ENCODE results near the gene SMO. TPM values are rescaled to one million over a fixed set of nuclear protein-coding genes. Genes with fewer than 3 reads are reported as not detected.

Gene SMO
- 3.1 and 3.4 TPM in 2 replicates for total RNA-seq

DNA sequence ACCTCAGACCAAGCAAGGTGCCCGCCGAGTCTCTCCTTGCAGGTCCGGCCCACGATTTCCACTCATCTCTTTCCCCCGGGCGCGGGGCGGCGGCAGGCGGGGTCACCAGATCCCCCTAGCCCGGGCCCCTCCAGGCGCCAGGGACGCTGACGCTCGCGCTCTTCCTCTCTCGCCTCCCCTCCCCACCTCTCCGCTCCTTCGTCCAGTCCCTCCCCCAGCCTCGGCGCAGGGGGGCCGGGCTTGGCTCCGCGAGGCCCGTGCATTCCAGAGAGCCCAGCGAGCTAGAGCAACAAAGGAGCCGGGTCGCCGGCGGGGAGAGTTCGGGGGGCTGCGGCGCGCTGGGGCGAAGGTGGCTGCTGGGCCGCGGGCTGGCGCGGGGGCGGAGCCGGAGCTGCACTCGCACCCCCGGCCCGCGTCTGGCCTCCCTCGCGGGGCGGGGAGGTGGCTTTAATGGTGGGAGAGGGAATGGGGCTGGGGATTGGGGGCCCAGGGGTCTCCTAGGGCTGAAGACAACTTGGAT lies at the start of gene SMO:
Gene SMO, plus strand, starts transcription at position 262 of the 520 bp plus-strand sequence. CDS start 519 bp downstream, outside the sequence.
- DNase-seq (ENCODE audit: low read depth in 2 of 2), result peak in 1 of 2 donors; percentile 26

DNA sequence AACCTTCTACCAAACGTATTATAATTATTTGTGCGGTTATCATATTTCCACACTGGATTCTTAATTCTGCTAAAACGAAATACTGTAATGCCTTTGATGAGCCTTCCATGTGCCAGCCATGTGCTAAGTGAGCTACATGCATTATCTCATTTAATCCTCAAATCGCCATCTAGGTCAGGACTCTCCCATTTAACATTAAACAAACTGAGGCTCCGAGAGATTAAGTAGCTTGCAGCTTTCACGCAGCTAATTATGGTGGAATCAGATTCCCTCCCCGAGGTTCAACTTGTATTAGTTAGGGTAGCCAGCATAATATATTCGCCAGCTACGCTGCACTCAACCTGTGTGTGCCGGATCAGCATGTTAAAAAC lies 44.7 kb upstream of the SMO start:
- DNase-seq (ENCODE audit: low read depth in 2 of 2), result no peak

DNA sequence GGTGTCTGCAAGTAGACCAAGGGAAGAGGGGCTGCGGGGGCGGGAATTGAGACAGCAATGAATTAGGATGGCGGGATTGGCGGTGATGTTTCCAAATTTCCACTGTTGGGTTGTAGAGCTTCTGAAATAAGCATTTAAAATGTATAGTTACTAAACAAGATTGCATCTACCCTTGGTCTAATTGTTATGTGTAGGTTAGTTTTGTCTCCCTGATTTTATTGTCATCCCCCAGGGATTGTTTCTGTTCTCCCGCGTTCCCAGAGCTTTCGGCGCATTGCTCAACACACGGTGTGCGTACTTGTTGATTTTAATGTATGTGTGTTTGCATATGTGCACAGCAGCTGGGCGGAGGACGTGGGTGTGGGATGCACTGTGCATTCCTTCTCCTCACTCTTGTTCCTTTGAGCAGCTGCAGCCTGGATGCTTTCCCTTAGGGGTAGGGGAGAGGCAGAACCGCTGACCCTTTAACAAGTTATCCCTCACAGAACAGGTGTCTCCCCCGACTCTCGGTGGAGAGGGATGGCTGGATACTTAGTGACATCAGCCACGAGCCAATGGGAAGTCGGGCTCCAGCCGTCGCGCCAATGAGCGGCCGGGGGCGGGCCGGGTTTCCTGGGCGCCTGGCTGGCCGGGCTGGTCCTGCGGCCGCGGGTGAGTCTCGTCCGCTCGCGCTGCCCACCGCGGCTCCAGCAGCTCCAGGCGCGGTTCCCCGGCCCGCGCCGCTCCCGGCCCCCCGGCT lies 44.2 kb upstream of the SMO start, which contains the start of gene TSPAN33:
Gene TSPAN33, plus strand, starts transcription at position 613 of the 739 bp plus-strand sequence. CDS start 274 bp downstream, outside the sequence.
- DNase-seq (ENCODE audit: low read depth in 2 of 2), result peak; percentile 11 to 48

DNA sequence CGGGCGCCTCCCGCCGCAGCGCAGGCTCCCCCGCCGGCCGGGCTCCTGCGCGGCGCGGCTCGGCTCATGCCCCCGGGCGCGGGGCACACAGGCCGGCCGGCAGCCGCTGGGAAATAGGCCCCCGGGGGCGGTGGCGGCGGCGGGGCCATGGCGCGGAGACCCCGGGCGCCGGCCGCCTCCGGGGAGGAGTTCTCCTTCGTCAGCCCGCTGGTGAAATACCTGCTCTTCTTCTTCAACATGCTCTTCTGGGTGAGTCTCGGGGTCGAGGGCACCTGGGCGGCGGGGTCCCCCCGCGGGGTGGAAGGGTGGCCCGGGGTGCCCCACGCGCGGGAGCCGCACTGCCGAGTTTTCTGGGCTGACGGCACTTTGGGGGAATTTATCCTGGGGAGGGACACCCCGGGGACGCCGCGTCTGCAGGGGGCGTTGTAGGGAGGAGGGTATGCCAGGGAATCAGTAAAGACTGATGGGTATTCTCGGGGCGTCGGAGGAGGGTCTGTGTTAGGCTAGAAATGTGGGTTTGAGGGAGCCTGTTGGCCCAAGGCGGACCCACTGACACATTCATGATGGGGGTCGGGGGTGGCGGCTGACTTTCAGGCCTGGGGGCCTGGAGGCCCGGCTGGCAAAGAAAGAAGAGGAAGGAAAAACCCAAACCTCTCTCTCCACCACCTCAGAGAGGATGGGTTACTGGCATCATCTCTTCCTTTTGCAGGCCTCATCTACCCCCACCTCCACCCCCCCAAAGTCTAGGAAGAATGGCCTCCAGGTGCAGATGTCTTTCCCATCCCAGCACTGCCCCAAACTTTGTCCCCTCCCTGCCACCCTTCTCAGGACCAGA lies 43.4 kb upstream of the SMO start:
- DNase-seq (ENCODE audit: low read depth in 2 of 2), result no peak

DNA sequence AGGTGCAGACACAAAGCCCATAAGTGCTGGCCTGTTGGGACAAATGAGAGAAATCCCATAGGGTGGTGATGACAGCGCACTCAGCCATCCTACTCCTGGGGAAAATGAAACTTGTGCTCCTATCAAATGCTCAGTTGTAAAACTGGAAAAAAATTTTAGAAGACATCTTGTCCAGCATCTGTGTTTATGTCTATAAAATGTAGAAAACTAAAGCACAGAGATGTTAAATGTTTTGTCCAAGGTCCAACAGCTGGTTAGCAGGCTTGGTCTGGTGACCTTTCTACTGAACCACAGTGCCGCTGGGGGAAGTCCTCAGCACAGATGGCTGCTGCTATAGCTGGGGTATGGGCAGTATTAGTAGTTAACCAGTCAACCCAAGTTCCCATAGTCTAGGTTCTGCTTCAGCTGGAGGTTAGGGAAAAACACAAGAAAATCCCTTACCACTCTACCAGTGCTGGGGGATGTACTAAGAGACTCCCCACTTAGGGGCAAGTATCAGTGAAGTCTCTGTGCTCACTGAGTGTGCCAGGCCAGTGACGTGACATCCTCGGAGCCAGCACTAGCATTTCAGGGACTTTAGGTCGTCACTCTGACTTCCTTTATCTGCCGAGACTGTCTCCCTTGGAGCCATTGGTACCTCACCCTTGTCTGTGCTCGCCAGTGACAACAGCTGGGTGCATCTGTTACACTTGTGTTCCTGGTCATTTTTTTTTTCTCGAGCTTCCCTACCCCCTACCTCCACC lies 42.0 kb upstream of the SMO start:
- DNase-seq (ENCODE audit: low read depth in 2 of 2), result no peak

DNA sequence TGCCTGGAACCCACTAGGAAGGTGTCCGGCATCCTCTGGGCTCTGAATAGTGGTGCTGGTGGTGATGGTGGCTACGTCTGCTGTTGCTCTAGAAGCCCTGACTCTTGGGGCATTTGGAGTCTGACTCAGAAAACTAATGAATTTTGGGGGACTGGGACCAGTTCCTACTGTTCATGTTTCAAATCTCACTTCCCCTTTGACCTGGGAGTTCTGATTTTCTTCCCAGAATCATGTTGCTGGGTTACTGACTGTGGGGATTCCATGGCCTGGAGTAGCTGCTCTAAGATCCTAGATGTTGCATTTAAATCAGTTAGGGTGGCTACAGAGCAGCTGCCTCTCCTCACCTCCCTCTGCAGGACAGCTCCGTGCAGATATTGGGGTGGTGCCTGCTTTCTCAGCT lies 40.7 kb upstream of the SMO start:
- DNase-seq (ENCODE audit: low read depth in 2 of 2), result no peak

DNA sequence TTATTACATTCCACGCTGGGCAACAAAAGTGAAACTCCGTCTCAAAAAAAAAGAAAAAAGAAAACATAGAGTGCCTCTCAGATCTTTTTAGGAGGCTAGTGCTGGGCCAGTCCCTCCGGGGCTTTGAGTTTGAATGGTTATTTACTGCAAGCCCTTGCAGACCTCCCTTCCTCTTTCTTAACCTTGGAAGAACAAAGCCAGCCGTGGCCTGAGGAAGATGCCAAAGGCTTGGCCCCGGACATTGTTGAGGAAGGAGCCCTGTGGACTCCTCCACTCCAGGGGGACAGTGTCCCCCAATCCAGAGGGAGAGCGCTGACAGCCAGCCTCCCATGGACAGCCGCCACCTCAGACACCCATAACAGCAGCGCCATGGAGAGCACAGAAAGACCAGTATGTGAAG lies 38.9 kb upstream of the SMO start:
- DNase-seq (ENCODE audit: low read depth in 2 of 2), result no peak

DNA sequence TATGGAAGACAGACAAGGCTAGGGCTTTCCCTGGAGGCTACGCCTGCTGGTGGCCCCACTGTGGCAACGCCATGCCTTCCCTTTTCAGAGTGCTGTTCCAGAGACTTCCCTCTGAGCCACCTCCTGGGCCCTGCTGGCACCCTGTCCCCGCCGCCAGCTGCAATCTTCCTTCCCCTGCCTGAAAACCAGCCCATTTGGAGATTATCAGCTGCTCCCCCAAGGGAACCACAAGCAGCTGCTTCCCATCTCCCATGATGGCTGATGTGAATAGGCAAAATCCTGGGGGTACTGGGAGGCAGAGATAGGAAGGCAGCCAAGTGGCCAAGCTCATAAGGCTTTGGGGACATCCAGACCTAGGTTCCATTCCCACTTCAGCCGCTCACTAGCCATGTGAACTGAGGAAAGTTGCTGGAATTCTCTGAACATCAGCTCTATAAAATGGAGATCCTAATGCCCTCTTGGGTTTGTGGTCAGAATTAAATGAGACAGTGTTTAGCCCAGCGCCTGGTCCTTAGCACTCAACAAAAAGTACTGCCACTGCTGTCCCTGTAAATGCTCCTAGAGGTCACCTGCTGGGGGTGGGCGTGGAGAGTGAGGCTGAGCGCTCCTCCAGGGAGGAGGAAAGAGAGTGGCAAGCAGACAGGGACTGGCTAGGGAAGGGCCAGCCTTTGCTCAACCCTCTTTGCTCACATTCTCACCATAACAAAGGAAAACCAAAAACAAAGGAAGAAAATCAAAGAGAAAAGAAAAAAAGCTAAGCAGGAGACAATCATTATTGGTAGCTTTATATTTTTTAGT lies 38.0 kb upstream of the SMO start:
- no peak for DNase-seq (ENCODE audit: low read depth in 2 of 2)

DNA sequence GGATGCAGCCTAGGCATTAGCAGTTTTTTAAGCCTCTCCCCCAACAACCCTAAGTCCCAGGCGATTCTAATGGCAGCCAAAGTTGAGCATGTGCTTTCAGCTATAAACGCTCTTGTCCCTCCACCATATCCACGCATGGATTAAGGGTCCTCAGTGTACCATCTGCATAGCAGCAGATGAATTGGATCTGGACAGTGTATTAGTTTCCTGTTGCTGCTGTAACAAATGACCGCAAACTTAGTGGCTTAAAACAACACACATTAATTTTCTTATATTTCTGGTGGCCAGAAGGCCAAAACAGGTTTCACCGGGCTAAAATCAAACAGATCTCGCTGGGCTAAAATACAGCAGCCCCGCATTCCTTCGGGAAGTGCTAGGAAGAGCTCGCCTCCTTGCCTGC lies 30.8 kb upstream of the SMO start:
- DNase-seq (ENCODE audit: low read depth in 2 of 2), result no peak

DNA sequence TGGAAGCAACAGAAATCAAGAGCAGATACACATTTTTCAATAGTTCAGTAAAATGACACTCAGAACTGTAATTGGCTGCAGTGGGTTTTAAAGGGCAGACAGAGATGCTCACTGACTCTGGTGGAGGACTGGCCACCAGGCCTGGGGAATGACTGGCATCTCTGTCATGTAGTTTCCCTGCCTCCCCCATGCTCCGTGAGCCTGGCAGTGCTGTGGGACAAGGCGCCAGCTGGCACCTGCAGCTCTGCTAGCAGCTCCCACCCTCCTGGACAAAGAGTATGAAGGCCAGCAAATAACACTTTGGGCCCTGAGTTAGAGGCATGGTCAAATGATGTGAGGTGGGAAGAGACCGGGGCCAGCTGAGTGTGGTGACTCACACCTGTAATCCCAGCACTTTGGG lies 28.9 kb upstream of the SMO start:
- DNase-seq (ENCODE audit: low read depth in 2 of 2), result no peak

DNA sequence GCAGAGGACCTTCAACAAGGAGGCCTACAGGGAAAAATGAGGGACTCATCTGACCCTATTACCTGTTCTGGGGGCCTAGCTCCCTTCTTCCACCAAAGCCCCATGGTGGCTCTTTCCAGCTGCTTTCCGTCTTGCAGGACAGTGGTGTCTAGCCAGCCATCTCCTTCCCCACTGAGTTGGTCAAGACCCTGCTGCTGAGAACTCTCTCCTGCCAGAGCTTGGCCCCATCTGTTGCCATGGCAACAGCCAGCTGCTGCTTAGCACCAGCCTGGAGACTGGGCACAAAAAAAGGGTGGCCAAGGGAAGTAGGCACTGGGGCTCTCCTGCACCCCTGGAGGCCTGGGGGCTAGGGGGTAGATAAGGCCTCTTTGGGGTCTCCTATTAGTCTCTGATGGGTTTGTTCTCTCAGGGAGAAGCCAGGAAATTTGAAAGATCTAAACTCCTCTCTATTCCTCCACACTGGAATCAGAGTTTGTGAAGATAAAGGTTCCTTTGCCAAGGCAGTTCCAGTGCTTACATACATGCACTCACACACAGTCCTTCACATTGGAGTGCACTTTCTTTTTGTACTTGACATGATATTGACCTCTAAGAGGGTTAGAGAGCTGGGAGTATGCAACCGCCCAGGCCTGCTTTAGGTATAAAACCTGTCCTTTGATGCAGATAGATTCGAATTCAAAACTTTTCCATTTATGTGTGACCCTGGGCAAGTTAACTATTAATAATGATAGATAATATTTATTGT lies 28.1 kb upstream of the SMO start:
- no peak for DNase-seq (ENCODE audit: low read depth in 2 of 2)

DNA sequence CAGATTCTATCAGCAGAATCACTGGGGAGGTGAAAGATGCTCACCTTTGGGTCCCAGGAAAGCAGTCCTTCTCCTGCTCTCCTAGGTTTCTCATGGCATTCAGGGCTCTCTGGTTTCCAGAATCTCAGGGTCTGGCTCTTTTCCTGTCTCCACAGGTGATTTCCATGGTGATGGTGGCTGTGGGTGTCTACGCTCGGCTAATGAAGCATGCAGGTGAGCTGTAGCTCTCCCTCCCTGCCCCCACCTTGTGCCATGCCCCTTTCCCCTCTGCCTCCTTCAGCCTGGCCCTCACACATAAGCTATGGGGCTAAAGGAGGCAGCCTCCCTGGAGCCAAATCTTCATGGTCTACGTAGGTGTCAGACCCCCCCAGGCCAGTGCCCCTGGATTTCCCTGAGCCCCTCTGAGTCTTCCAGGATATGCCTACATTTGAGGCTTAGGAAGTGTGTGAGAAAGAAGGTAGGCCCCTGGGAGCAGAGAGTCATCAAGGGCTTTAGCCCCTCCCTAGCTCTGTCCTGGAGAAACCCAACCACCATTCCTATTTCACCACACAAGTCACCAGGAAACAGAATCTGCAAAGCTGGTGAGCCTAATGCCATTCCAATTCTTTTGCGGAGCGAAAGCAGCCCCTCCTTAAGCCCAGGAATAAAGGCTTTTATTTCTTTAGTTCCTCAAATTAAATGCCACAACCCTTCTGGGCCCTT lies 26.8 kb upstream of the SMO start:
- DNase-seq (ENCODE audit: low read depth in 2 of 2), result no peak

DNA sequence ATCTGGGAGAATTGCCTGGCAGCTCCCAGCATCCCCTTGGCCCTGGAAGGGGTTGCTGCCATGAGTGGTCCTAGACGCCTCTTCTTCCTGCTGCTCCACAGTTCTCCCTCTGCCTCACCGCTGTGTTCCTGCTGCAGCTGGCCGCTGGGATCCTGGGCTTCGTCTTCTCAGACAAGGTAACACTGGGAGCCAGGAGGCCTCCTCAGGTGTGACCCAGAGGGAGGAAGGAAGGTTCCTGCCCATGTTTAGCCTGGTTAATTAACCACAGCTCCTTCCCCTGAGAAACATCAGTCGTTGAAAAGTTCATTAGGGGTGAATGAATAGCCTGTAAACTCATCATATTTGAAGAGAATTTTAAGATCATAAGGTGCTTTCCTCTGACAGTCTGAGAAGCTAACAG lies 25.7 kb upstream of the SMO start:
- DNase-seq (ENCODE audit: low read depth in 2 of 2), result no peak

DNA sequence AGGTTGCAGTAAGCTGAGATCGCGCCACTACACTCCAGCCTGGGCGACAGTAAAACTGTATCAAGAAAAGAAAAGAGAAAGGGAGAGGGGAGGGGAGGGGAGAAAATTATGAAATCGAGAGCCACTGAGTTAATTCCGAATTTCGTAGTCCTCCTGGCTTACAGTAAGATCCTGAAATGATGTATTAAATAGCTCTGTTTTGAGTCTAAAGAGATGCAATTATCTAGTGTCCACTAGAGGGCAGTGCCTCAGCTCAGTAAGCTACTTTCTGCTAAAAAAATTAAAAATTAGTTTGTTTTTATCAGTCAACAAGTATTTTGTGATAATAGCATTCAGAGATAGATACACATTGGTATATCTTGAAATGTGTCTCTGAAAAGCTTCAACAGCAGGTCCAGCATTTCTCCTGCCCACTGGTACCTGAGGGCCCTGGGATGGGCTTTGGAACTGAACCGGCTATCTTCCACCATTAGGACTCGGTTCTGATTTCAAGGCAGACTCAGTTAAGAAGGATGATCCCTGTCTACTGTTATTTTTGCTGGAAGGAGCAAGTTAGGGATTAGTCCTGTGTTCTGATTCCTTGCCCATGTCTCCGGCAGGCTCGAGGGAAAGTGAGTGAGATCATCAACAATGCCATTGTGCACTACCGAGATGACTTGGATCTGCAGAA lies 24.4 kb upstream of the SMO start:
- peak; percentile 73 to 80 for DNase-seq (ENCODE audit: low read depth in 2 of 2)

DNA sequence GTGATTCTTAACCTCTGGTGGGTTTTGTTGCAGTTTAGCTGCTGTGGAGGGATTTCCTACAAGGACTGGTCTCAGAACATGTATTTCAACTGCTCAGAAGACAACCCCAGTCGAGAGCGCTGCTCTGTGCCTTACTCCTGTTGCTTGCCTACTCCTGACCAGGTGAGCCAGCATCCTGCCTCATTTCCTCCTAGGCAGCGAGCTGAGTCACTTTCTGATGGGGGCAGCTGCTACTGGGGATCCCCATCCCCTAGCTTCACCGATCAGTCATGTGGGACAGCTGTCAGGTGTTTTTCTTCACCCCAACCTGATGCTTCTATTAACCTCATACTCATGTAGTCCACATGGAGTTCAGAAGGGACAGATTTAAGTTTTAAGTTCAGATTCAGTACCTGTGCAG lies 21.7 kb upstream of the SMO start:
- DNase-seq (ENCODE audit: low read depth in 2 of 2), result no peak

DNA sequence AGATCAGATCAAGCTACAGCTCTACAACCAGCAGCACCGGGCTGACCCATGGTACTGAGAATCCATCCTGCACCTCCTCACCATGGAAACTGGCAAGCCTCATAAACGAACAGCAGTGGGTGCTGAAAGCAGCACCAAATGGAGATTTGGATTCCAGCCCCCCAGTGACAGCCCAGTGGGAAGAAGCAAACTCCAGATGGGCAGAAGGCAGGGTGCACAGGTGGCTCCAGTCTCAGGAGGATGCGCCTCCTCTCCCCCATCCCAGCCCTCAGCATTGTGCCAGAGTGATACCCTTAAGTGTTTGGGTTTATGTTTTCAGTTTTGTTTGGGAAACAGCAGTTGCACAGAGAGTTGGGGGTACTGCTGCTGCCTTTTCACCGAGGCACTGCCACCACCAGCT lies 20.6 kb upstream of the SMO start:
- no peak for DNase-seq (ENCODE audit: low read depth in 2 of 2)

DNA sequence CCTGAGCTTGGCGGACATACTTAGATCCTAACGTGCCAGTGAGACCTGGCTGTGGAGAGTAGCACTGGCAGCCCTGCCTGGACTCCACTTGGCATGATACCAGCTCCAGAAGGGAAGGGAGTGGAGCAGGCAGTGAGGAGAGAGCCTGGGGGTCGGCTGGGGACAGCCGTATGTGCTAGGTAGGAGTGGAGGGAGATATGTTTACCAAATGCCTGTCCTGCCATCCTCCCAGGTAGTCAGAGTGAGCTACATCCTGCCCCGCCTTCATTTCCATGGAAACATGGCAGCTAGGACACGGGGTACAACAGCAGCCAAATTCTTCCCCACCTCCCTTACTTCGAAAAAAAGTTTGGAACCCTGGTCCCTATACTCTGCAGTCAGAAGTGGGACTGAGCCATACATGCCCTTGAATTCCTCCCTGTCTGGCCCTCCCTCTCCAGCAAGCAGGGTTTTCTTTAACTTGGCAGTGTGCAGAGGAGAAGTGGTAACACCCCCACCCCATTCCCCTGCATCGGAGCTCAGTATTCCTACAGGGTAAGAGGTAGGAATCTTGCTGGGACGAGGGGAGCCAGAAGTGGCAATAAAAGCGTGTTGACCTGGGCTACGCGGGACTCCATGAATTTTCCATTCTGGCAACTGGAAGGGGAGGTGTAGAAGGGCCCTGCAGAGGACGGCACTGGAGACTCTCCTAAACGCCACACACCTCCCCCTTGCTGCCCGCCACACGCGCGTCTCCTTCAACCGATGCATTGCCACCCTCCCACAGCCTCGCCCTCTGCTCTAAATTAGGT lies 20.0 kb upstream of the SMO start:
- DNase-seq (ENCODE audit: low read depth in 2 of 2), result peak in 1 of 2 donors; percentile 26

DNA sequence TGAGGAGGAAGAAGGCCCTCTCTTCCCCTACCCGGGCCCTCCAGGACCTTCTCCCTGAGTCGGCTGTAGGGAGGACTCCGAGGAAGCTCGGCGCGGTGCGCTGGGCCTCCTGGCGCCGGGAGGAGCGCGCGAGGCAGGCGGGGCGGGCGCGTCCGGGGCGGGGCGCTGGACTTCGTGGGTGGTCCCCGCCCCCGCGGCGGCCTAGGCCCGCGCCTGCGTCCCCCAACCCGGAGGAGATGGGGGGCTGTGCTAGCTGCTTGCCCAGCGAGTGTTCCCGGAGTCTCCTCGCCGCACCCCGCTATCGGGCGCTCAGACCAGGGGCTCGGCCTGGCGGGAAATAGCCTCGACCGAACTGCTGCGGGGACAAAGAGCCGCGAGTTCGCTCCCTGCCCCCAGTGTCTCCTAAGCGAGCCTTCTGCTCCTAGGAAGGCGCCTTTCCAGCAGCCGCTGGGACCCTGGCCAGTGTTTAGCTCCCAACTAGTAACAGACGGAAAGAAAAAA lies 19.2 kb upstream of the SMO start:
- peak in 1 of 2 donors; percentile 47 for DNase-seq (ENCODE audit: low read depth in 2 of 2)

All from lung microvascular endothelial cell (primary cell).